Left renal pelvis (tissue), 4 donors: Measurements from ENCODE around the gene DDOST. TPM values are rescaled to one million over a fixed set of nuclear protein-coding genes. Genes with fewer than 3 reads are reported as not detected.

Experiments used
- DNase-seq, 4 donors: peaks; one replicate each; pipeline ENCODE4 v3.0.0-alpha.2; 2013; ENCODE audit warnings: low read depth in 4 of 4, low spot score in 3 of 4
- polyA plus RNA-seq, 4 donors: library from polyadenylated mRNA; unstranded; fragments of 120-200 nt; gene quantifications; one replicate each; pipeline ENCODE4 v1.2.1, GENCODE V29; 2013; ENCODE audit not compliant: insufficient read length in 4 of 4

DDOST gene
- polyA plus RNA-seq: 100 to 1,000 TPM; 207 to 243 (median 218) TPM

GRCh38 chr1:20661207-20662109, at the start of gene DDOST:
Gene DDOST, minus strand, starts transcription at chr1:20661369. Its CDS starts 19 bp downstream, at chr1:20661350.
- peak; percentile 92 to 96 (median 94) for DNase-seq

GRCh38 chr1:20710469-20711284, 49.5 kb upstream of the DDOST start:
- no peak for DNase-seq

- DNase-seq: no peak
Observed at GRCh38 chr1:20709868-20710267, 48.7 kb upstream of the DDOST start.

GRCh38 chr1:20708891-20709290, 47.7 kb upstream of the DDOST start:
- DNase-seq: no peak

GRCh38 chr1:20708057-20708456, 46.9 kb upstream of the DDOST start:
- DNase-seq: no peak

GRCh38 chr1:20706841-20707240, 45.7 kb upstream of the DDOST start:
- no peak for DNase-seq

- DNase-seq: no peak
Observed at GRCh38 chr1:20705203-20705755, 44.1 kb upstream of the DDOST start.

GRCh38 chr1:20704390-20705202, 43.4 kb upstream of the DDOST start:
- no peak for DNase-seq

- no peak for DNase-seq
Observed at GRCh38 chr1:20703124-20703756, 42.1 kb upstream of the DDOST start.

- DNase-seq: no peak
Observed at GRCh38 chr1:20702416-20702815, 41.2 kb upstream of the DDOST start.

GRCh38 chr1:20701847-20702246, 40.7 kb upstream of the DDOST start:
- DNase-seq: no peak

- no peak for DNase-seq
Observed at GRCh38 chr1:20701446-20701845, 40.3 kb upstream of the DDOST start.

- DNase-seq: no peak
Observed at GRCh38 chr1:20700636-20701215, 39.6 kb upstream of the DDOST start.

GRCh38 chr1:20699558-20699957, 38.4 kb upstream of the DDOST start:
- no peak for DNase-seq

- no peak for DNase-seq
Observed at GRCh38 chr1:20698195-20698910, 37.2 kb upstream of the DDOST start.

GRCh38 chr1:20697563-20697962, 36.4 kb upstream of the DDOST start:
- DNase-seq: no peak

GRCh38 chr1:20696397-20697333, 35.5 kb upstream of the DDOST start:
- peak; percentile 71 to 81 (median 73) for DNase-seq

- no peak for DNase-seq
Observed at GRCh38 chr1:20695515-20695914, 34.3 kb upstream of the DDOST start.
